ENCODE results near the gene AWAT2.

GRCh38 chrX:70025464-70025863, 24.3 kb downstream of the AWAT2 start:
- TF ChIP-seq EZH2 (IDR thresholded peaks at IDR 0.05; ENCODE audit: borderline replicate concordance, insufficient read depth, low read depth, low read length, poor library complexity, severe bottlenecking) (no peak), CTCF (IDR thresholded peaks at IDR 0.05) (no peak)
